ENCODE data around the gene SYNE1.

DNA sequence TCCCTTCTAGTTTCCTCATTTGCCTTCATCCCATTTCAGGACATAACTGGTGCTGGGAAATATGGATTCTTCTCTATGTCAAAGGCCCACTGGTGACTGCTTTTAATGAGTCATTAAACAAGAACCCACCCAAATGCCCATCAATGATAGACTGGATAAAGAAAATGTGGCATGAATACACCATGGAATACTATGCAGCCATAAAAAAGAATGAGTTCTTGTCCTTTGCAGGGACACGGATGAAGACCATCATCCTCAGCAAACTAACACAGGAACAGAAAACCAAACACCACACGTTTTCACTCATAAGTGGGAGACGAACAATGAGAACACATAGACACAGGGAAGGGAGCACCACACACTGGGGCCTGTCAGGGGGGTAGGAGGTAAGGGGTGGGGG is 518.9 kb downstream of the SYNE1 start:
- no peak for TF ChIP-seq POLR2A (IDR thresholded peaks at IDR 0.05)
- TF ChIP-seq, protein P1, sequence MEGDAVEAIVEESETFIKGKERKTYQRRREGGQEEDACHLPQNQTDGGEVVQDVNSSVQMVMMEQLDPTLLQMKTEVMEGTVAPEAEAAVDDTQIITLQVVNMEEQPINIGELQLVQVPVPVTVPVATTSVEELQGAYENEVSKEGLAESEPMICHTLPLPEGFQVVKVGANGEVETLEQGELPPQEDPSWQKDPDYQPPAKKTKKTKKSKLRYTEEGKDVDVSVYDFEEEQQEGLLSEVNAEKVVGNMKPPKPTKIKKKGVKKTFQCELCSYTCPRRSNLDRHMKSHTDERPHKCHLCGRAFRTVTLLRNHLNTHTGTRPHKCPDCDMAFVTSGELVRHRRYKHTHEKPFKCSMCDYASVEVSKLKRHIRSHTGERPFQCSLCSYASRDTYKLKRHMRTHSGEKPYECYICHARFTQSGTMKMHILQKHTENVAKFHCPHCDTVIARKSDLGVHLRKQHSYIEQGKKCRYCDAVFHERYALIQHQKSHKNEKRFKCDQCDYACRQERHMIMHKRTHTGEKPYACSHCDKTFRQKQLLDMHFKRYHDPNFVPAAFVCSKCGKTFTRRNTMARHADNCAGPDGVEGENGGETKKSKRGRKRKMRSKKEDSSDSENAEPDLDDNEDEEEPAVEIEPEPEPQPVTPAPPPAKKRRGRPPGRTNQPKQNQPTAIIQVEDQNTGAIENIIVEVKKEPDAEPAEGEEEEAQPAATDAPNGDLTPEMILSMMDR (IDR thresholded peaks at IDR 0.05) = no peak
